HepG2 (cell line): ENCODE measurements around the gene SCGB1D4. TPM values are rescaled to one million over a fixed set of nuclear protein-coding genes. Genes with fewer than 3 reads are reported as not detected.

ENCODE experiments used
- ATAC-seq: fragments of 200-7000 bp; cut with Tn5 transposase; 3 replicates; pipeline ENCODE4 v1.9.1; 2020; ENCODE audit warnings: mild to moderate bottlenecking, moderate library complexity
- BruUV-seq: library from RNA; stranded (reverse); fragments of 400-500 nt; replicated peaks from 2 replicates; lab custom pipeline; 2021; lab: Mats Ljungman, UMichigan
- CTCF ChIA-PET: fragments of 300-600 bp; formaldehyde crosslinking; extraction: SDS; loops from one replicate; lab custom pipeline; 2021; ENCODE audit warnings: low total read pairs, inconsistent platforms, low intra/inter-chr PET ratio; lab: Yijun Ruan, JAX
- POLR2A ChIA-PET: fragments of 350-600 bp; sonication (Branson Sonifier 250); formaldehyde crosslinking; loops from one replicate; lab custom pipeline; 2020; ENCODE audit warnings: antibody characterized with exemption, inconsistent platforms; lab: Yijun Ruan, JAX
- DNase-seq: peaks from one replicate; pipeline ENCODE4 v3.0.0-alpha.2; 2015; ENCODE audit warnings: low spot score
- FAIRE-seq: peaks from 3 replicates; lab custom pipeline; 2011; peaks lifted over from hg19 to GRCh38; lab: Jason Lieb, UNC
- H2AFZ ChIP-seq: one replicate; pipeline ENCODE4 v1.6.1; 2011; ENCODE audit warnings: low read length, inconsistent platforms
- H3K27ac ChIP-seq: fragments of 300-600 bp; 3 replicates; pipeline ENCODE4 v1.8.0; 2011; ENCODE audit warnings: mixed run types, mild to moderate bottlenecking, mixed read lengths, low read length, inconsistent platforms; ENCODE audit not compliant: insufficient read depth; ENCODE audit errors: extremely low read length
- H3K27me3 ChIP-seq, 2 experiments: fragments of 200-600 bp in 1 of 2; 2 replicates in 1 of 2; 3 replicates in 1 of 2; pipeline versions ENCODE4 v1.6.0 to v1.8.0; 2011; ENCODE audit warnings: low read length in 2 of 2, mild to moderate bottlenecking in 2 of 2, moderate library complexity in 2 of 2, inconsistent platforms in 1 of 2; ENCODE audit not compliant: insufficient read depth in 2 of 2, control insufficient read depth in 1 of 2
- H3K36me3 ChIP-seq, 2 experiments: fragments of 200-600 bp in 1 of 2; replicated peaks in 1 of 2; 2 replicates in 1 of 2; 3 replicates in 1 of 2; pipeline versions ENCODE4 v1.5.1 to v1.8.0; 2011; ENCODE audit warnings: low read length in 2 of 2, inconsistent platforms in 1 of 2; ENCODE audit not compliant: insufficient read depth in 2 of 2, control insufficient read depth in 1 of 2
- H3K4me1 ChIP-seq: 2 replicates; pipeline ENCODE4 v1.5.1; 2012; ENCODE audit warnings: low read length, inconsistent platforms; ENCODE audit not compliant: insufficient read depth
- H3K4me2 ChIP-seq: 2 replicates; pipeline ENCODE4 v1.6.0; 2011; ENCODE audit warnings: low read depth, low read length, inconsistent platforms
- H3K4me3 ChIP-seq, 3 experiments: fragments of 200-600 bp in 1 of 3; sonication (generic), shearing (Covaris generic) in 1 of 3; replicated peaks in 1 of 3; 2 replicates each; pipeline ENCODE4 v1.5.1; 2011 to 2016; ENCODE audit warnings: low read length in 3 of 3, inconsistent platforms in 2 of 3, low read depth in 2 of 3, mild to moderate bottlenecking in 2 of 3, control low read depth in 1 of 3, mixed read lengths in 1 of 3; ENCODE audit not compliant: insufficient read depth in 1 of 3
- H3K79me2 ChIP-seq: one replicate; pipeline ENCODE4 v1.6.1; 2011; ENCODE audit warnings: low read length, inconsistent platforms; ENCODE audit not compliant: insufficient read depth
- H3K9ac ChIP-seq: 2 replicates; pipeline ENCODE4 v1.6.0; 2011; ENCODE audit warnings: mild to moderate bottlenecking, low read depth, low read length, inconsistent platforms; ENCODE audit not compliant: insufficient read depth
- H3K9me3 ChIP-seq: 2 replicates; pipeline ENCODE4 v1.5.1; 2012; ENCODE audit warnings: mild to moderate bottlenecking, low read length
- H4K20me1 ChIP-seq: 2 replicates; pipeline ENCODE4 v1.6.0; 2011; ENCODE audit warnings: inconsistent platforms, mild to moderate bottlenecking, low read length, moderate library complexity; ENCODE audit not compliant: insufficient read depth
- GMEB1 ChIP-seq: sonication (generic); formaldehyde crosslinking; IDR thresholded peaks from 2 replicates; pipeline ENCODE4 v1.5.1; 2020; ENCODE audit warnings: missing genetic modification reagents, mild to moderate bottlenecking, borderline replicate concordance
- HHEX ChIP-seq: IDR thresholded peaks from 2 replicates; pipeline ENCODE4 v1.6.1; 2016; ENCODE audit warnings: control low read depth
- KLF16 ChIP-seq, 2 experiments: sonication (generic) in 1 of 2; formaldehyde crosslinking in 1 of 2; IDR thresholded peaks; 2 replicates each; pipeline versions ENCODE4 v1.6.1 to v1.8.0; 2016 to 2023; ENCODE audit warnings: missing genetic modification reagents in 2 of 2, missing compliant biosample characterization in 1 of 2
- TFE3 ChIP-seq: IDR thresholded peaks from 2 replicates; pipeline ENCODE4 v1.6.1; 2016
- ZMYM3 ChIP-seq: sonication (generic); formaldehyde crosslinking; IDR thresholded peaks from 2 replicates; pipeline ENCODE4 v1.5.1; 2020; ENCODE audit warnings: mild to moderate bottlenecking, missing genetic modification reagents
- ZNF160 ChIP-seq: sonication (generic); formaldehyde crosslinking; IDR thresholded peaks from 2 replicates; pipeline ENCODE4 v1.8.0; 2022; ENCODE audit warnings: mild to moderate bottlenecking, inconsistent platforms, missing genetic modification reagents
- ZNF841 ChIP-seq: sonication (generic); formaldehyde crosslinking; IDR thresholded peaks from 2 replicates; pipeline ENCODE4 v1.8.1; 2023; ENCODE audit warnings: missing genetic modification reagents, borderline replicate concordance
- WGBS: methylation state at CpG from one replicate; pipeline ENCODE4 v1.1.6; 2017; ENCODE audit warnings: low lambda C conversion rate; 5-methylcytosine and 5-hydroxymethylcytosine counted together
- in situ Hi-C: cut with HindIII; loops from 2 replicates; pipeline ENCODE4 v1.10.0; 2017; ENCODE audit warnings: low pct_unique_long_range_greater_than_20kb; ENCODE audit not compliant: extremely low pct_ligation_motif_present
- intact Hi-C: fragments of 100-400 bp; cut with micrococcal nuclease; formaldehyde crosslinking; loops from one replicate; pipeline ENCODE4 v1.10.0; 2022; ENCODE audit not compliant: unreplicated experiment
- polyA plus RNA-seq, 8 experiments: library from polyadenylated mRNA; depleted of rRNA in 3 of 8; stranded (reverse) in 7 of 8; unstranded in 1 of 8; fragments of >200 nt; fragmentation: Illumina TruSeq in 4 of 8; extraction: Trizol in 4 of 8; gene quantifications; 2 replicates each; pipeline versions ENCODE4 v1.2.1 to v1.2.3, GENCODE V29; 2011 to 2016; ENCODE audit warnings: low read depth in 4 of 8, missing spikeins in 1 of 8, mixed read lengths in 1 of 8; ENCODE audit not compliant: insufficient read depth in 1 of 8
- total RNA-seq, 5 experiments: library from RNA; depleted of rRNA; stranded (reverse); fragments of >200 nt; fragmentation: Illumina TruSeq; extraction: Trizol; gene quantifications; 2 replicates each; pipeline ENCODE4 v1.2.3, GENCODE V29; 2016; ENCODE audit warnings: low read depth in 1 of 5

SCGB1D4 gene
- total and polyA plus RNA-seq, 2 of the 13 experiments (the other 11 are each of a cell fraction or from before 2014, with no cell fraction given) = not detected

- TF ChIP-seq KLF16 (CRISPR knock-in tag; IDR thresholded peaks at IDR 0.05) = peak in 1 of 2 experiments; percentile 71; a peak in 1 of 4 replicates
- TF ChIP-seq GMEB1 = peak; percentile 41; the same call in 1 of the 2 replicates
- peak; percentile 84 for TF ChIP-seq HHEX (CRISPR knock-in tag)
- TF ChIP-seq ZMYM3 (CRISPR knock-in tag) = 0 out of 2 replicates have a peak, but pooled peaks have one; percentile 36
Measured at GRCh38 chr11:62260261-62260953, 38.5 kb downstream of the SCGB1D4 start (continued).

GRCh38 chr11:62256281-62256680 lies 42.6 kb downstream of the SCGB1D4 start:
- Histone ChIP-seq H3K9ac (no peak overlapping the region), H3K4me2 (no peak overlapping the region), H3K27me3 (no peaks in the 10 kb centered on the region), H3K9me3 (peaks cover 30% of the 10 kb centered on the region), H3K27ac (no peak overlapping the region), H3K4me1 (peaks cover 47% of the 10 kb centered on the region), H3K36me3 (no peaks in the 10 kb centered on the region), H4K20me1 (no peaks in the 10 kb centered on the region), H3K4me3 (no peak overlapping the region), H3K79me2 (no peaks in the 10 kb centered on the region), H2AFZ (no peak overlapping the region)
- POLR2A ChIA-PET = no interaction called here
- in situ Hi-C loops = no loop called here
- intact Hi-C loops = no loop called here
- FAIRE-seq (no peak), DNase-seq (no peak), ATAC-seq (no peak)
- CTCF ChIA-PET = no interaction called here
- no peak for TF ChIP-seq ZNF841
- 0 out of 2 replicates have a peak, but pooled peaks have one; percentile 26 for TF ChIP-seq TFE3 (CRISPR knock-in tag)
- TF ChIP-seq ZNF160 = no peak
- 59% methylated on average over 2 of the region's 2 CpGs for WGBS
- no TSS peak for BruUV-seq
